ENCODE measurements around the gene TRPM3.

Gene TRPM3

DNA sequence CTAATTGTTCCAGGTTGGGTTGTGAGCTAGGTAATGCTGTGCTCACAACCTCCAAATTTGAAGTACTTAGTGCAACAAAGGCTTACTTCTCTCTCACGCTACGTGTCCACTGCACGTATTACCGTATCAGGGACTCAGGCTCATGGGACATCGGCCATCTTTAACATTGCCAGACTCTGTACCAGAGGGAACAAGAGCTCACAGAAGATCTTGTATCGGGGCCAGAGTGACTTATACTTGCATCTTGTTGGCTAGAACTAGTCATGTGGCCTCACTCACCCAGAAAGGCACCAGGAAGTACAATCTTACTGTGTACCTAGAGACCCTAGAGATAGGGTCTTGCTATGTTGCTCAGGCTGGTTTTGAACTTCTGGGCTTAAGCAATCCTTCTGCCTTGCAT lies 625.9 kb downstream of the TRPM3 start:
- Histone ChIP-seq H3K4me3 (replicated peaks; ENCODE audit: insufficient read depth, low read length) (no peak overlapping the region), H3K27me3 (ENCODE audit: insufficient read depth, poor library complexity, severe bottlenecking) (no peaks in the 10 kb centered on the region), H3K27ac (replicated peaks) (no peak overlapping the region)
- TF ChIP-seq SPI1 (IDR thresholded peaks at IDR 0.05; ENCODE audit: borderline replicate concordance, low read depth) (no peak), POLR2AphosphoS5 (IDR thresholded peaks at IDR 0.05; ENCODE audit: low read depth) (no peak), GABPA (IDR thresholded peaks at IDR 0.05; ENCODE audit: low read depth) (no peak)
- TF ChIP-seq, protein P1, sequence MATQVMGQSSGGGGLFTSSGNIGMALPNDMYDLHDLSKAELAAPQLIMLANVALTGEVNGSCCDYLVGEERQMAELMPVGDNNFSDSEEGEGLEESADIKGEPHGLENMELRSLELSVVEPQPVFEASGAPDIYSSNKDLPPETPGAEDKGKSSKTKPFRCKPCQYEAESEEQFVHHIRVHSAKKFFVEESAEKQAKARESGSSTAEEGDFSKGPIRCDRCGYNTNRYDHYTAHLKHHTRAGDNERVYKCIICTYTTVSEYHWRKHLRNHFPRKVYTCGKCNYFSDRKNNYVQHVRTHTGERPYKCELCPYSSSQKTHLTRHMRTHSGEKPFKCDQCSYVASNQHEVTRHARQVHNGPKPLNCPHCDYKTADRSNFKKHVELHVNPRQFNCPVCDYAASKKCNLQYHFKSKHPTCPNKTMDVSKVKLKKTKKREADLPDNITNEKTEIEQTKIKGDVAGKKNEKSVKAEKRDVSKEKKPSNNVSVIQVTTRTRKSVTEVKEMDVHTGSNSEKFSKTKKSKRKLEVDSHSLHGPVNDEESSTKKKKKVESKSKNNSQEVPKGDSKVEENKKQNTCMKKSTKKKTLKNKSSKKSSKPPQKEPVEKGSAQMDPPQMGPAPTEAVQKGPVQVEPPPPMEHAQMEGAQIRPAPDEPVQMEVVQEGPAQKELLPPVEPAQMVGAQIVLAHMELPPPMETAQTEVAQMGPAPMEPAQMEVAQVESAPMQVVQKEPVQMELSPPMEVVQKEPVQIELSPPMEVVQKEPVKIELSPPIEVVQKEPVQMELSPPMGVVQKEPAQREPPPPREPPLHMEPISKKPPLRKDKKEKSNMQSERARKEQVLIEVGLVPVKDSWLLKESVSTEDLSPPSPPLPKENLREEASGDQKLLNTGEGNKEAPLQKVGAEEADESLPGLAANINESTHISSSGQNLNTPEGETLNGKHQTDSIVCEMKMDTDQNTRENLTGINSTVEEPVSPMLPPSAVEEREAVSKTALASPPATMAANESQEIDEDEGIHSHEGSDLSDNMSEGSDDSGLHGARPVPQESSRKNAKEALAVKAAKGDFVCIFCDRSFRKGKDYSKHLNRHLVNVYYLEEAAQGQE (IDR thresholded peaks at IDR 0.05; ENCODE audit: insufficient replicate concordance, low read depth) = no peak
- TF ChIP-seq, protein P2, sequence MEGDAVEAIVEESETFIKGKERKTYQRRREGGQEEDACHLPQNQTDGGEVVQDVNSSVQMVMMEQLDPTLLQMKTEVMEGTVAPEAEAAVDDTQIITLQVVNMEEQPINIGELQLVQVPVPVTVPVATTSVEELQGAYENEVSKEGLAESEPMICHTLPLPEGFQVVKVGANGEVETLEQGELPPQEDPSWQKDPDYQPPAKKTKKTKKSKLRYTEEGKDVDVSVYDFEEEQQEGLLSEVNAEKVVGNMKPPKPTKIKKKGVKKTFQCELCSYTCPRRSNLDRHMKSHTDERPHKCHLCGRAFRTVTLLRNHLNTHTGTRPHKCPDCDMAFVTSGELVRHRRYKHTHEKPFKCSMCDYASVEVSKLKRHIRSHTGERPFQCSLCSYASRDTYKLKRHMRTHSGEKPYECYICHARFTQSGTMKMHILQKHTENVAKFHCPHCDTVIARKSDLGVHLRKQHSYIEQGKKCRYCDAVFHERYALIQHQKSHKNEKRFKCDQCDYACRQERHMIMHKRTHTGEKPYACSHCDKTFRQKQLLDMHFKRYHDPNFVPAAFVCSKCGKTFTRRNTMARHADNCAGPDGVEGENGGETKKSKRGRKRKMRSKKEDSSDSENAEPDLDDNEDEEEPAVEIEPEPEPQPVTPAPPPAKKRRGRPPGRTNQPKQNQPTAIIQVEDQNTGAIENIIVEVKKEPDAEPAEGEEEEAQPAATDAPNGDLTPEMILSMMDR (IDR thresholded peaks at IDR 0.05; ENCODE audit: insufficient read depth, low read length) = no peak
- DNase-seq (ENCODE audit: low read depth in 1 of 2, low spot score in 1 of 2) = no peak

DNA sequence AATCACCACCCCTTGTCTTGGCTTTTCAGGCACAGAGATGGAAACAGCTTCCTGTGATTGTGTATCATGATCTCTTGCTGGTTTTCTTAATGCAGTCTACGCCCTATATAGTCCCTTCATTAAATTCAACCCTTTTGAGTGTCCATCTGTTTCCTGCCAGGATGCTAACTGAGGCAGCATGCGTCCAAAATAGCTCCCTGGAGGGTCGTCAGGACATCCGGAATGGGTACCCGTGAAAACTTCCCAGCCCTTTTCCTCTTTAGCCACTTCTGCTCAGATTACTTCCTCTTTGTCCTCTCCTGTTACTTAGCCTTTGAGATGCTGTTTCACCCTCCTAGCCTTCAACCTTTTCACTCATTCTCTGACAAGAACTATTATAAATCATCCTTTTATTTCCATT lies 627.2 kb downstream of the TRPM3 start:
- Histone ChIP-seq H3K27ac (replicated peaks) (no peak overlapping the region), H3K27me3 (ENCODE audit: insufficient read depth, poor library complexity, severe bottlenecking) (no peaks in the 10 kb centered on the region), H3K4me3 (replicated peaks; ENCODE audit: insufficient read depth, low read length) (no peak overlapping the region)
- DNase-seq (ENCODE audit: low read depth in 1 of 2, low spot score in 1 of 2) = peak in 1 of 2 experiments; percentile 5
- TF ChIP-seq SPI1 (IDR thresholded peaks at IDR 0.05; ENCODE audit: borderline replicate concordance, low read depth) = 0 out of 2 replicates have a peak, but pooled peaks have one; percentile 19
- TF ChIP-seq, protein P1 (IDR thresholded peaks at IDR 0.05; ENCODE audit: insufficient replicate concordance, low read depth) = no peak

DNA sequence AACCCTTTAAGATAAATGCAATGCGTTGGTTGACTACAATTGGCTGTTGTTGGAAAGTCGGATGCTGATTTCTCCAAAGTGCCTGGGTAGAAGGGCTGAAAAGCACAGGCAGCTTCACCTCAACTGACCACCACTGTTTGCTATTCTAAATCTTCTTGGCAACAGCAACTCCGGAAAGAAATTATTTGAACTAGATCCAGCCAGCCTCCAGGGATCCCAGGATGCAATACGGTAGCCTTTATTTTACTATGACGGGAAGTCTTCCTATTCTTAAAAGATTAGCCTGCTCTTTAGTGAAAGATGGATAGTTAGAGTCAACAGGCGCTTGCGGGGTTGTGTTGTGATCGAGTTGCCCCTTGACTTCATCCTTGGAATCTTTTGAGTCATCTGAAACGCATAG lies 628.4 kb downstream of the TRPM3 start:
- TF ChIP-seq, protein P1 (IDR thresholded peaks at IDR 0.05; ENCODE audit: insufficient replicate concordance, low read depth) = no peak
- TF ChIP-seq POLR2AphosphoS5 (IDR thresholded peaks at IDR 0.05; ENCODE audit: low read depth) = no peak
- TF ChIP-seq, protein P2 (IDR thresholded peaks at IDR 0.05; ENCODE audit: insufficient read depth, low read length) = no peak
- TF ChIP-seq SPI1 (IDR thresholded peaks at IDR 0.05; ENCODE audit: borderline replicate concordance, low read depth) = no peak
- TF ChIP-seq GABPA (IDR thresholded peaks at IDR 0.05; ENCODE audit: low read depth) = no peak
- Histone ChIP-seq H3K27ac (replicated peaks) (no peak overlapping the region), H3K27me3 (ENCODE audit: insufficient read depth, poor library complexity, severe bottlenecking) (no peaks in the 10 kb centered on the region), H3K4me3 (replicated peaks; ENCODE audit: insufficient read depth, low read length) (no peak overlapping the region)
- DNase-seq (ENCODE audit: low read depth in 1 of 2, low spot score in 1 of 2) = no peak
